ENCODE results near the gene LRRC49. TPM values are rescaled to one million over a fixed set of nuclear protein-coding genes. Genes with fewer than 3 reads are reported as not detected.

Gene LRRC49
- total RNA-seq, 1 donor from 2014 or later, result 23.6 TPM

- DNase-seq (ENCODE audit: low spot score, unreplicated experiment), result no peak
- Mint-ChIP-seq H3K27me3 (no peaks in the 10 kb centered on the region), H3K27ac (no peak overlapping the region), H3K4me3 (ENCODE audit: low read depth) (no peak overlapping the region), H3K4me1 (ENCODE audit: low read depth) (no peaks in the 10 kb centered on the region), H3K9me3 (ENCODE audit: low read depth) (peaks cover 8% of the 10 kb centered on the region), H3K36me3 (ENCODE audit: insufficient read depth) (no peaks in the 10 kb centered on the region)
- no peak for TF ChIP-seq CTCF (IDR thresholded peaks at IDR 0.05; ENCODE audit: unreplicated experiment)
Measured at GRCh38 chr15:70956201-70956995, 63.8 kb downstream of the LRRC49 start.

- DNase-seq (ENCODE audit: low spot score, unreplicated experiment), result no peak
- Mint-ChIP-seq H3K36me3 (ENCODE audit: insufficient read depth) (peaks cover 4% of the 10 kb centered on the region), H3K27ac (no peak overlapping the region), H3K4me3 (ENCODE audit: low read depth) (no peak overlapping the region), H3K4me1 (ENCODE audit: low read depth) (peaks cover 3% of the 10 kb centered on the region), H3K27me3 (no peaks in the 10 kb centered on the region), H3K9me3 (ENCODE audit: low read depth) (peaks cover 4% of the 10 kb centered on the region)
- no peak for TF ChIP-seq CTCF (IDR thresholded peaks at IDR 0.05; ENCODE audit: unreplicated experiment)
Measured at GRCh38 chr15:70962084-70962483, 69.5 kb downstream of the LRRC49 start.

GRCh38 chr15:70963199-70963598 lies 70.6 kb downstream of the LRRC49 start:
- H3K4me1 Mint-ChIP-seq (ENCODE audit: low read depth), result peaks cover 3% of the 10 kb centered on the region
- DNase-seq (ENCODE audit: low spot score, unreplicated experiment), result no peak
- peaks cover 5% of the 10 kb centered on the region for H3K36me3 Mint-ChIP-seq (ENCODE audit: insufficient read depth)
- no peak overlapping the region for H3K4me3 Mint-ChIP-seq (ENCODE audit: low read depth)
- TF ChIP-seq CTCF (IDR thresholded peaks at IDR 0.05; ENCODE audit: unreplicated experiment), result no peak
- H3K9me3 Mint-ChIP-seq (ENCODE audit: low read depth), result peaks cover 4% of the 10 kb centered on the region
- no peak overlapping the region for H3K27ac Mint-ChIP-seq
- no peaks in the 10 kb centered on the region for H3K27me3 Mint-ChIP-seq

GRCh38 chr15:70964058-70964457 lies 71.4 kb downstream of the LRRC49 start:
- Mint-ChIP-seq H3K36me3 (ENCODE audit: insufficient read depth) (peaks cover 7% of the 10 kb centered on the region), H3K4me3 (ENCODE audit: low read depth) (no peak overlapping the region), H3K9me3 (ENCODE audit: low read depth) (peaks cover 10% of the 10 kb centered on the region), H3K4me1 (ENCODE audit: low read depth) (peaks cover 3% of the 10 kb centered on the region), H3K27me3 (no peaks in the 10 kb centered on the region), H3K27ac (no peak overlapping the region)
- no peak for DNase-seq (ENCODE audit: low spot score, unreplicated experiment)
- TF ChIP-seq CTCF (IDR thresholded peaks at IDR 0.05; ENCODE audit: unreplicated experiment), result no peak

GRCh38 chr15:70964686-70965085 lies 72.1 kb downstream of the LRRC49 start:
- DNase-seq (ENCODE audit: low spot score, unreplicated experiment), result no peak
- no peak overlapping the region for H3K27ac Mint-ChIP-seq
- H3K4me3 Mint-ChIP-seq (ENCODE audit: low read depth), result no peak overlapping the region
- TF ChIP-seq CTCF (IDR thresholded peaks at IDR 0.05; ENCODE audit: unreplicated experiment), result no peak
- peaks cover 7% of the 10 kb centered on the region for H3K36me3 Mint-ChIP-seq (ENCODE audit: insufficient read depth)
- H3K9me3 Mint-ChIP-seq (ENCODE audit: low read depth), result peaks cover 14% of the 10 kb centered on the region
- H3K27me3 Mint-ChIP-seq, result no peaks in the 10 kb centered on the region
- peaks cover 3% of the 10 kb centered on the region for H3K4me1 Mint-ChIP-seq (ENCODE audit: low read depth)

Data from progenitor cell of endocrine pancreas (in vitro differentiated cells).